Endothelial cell of umbilical vein (primary cell): Measurements from ENCODE around the gene C4orf51.

Experiments used
- POLR2A ChIP-seq: IDR thresholded peaks from 2 replicates; pipeline ENCODE4 v1.6.1; 2012; ENCODE audit warnings: low read depth, mild to moderate bottlenecking, control low read depth, low read length
- TF ChIP-seq, protein P1 (sequence below), 2 donors: IDR thresholded peaks; 1 replicate in 1 of 2; 2 replicates in 1 of 2; pipeline ENCODE4 v1.5.1; 2011; ENCODE audit warnings: low read length in 2 of 2, mild to moderate bottlenecking in 2 of 2, moderate library complexity in 2 of 2, control low read depth in 1 of 2, inconsistent platforms in 1 of 2, low read depth in 1 of 2; ENCODE audit not compliant: insufficient read depth in 1 of 2; ENCODE audit errors: extremely low read depth in 1 of 2

DNA sequence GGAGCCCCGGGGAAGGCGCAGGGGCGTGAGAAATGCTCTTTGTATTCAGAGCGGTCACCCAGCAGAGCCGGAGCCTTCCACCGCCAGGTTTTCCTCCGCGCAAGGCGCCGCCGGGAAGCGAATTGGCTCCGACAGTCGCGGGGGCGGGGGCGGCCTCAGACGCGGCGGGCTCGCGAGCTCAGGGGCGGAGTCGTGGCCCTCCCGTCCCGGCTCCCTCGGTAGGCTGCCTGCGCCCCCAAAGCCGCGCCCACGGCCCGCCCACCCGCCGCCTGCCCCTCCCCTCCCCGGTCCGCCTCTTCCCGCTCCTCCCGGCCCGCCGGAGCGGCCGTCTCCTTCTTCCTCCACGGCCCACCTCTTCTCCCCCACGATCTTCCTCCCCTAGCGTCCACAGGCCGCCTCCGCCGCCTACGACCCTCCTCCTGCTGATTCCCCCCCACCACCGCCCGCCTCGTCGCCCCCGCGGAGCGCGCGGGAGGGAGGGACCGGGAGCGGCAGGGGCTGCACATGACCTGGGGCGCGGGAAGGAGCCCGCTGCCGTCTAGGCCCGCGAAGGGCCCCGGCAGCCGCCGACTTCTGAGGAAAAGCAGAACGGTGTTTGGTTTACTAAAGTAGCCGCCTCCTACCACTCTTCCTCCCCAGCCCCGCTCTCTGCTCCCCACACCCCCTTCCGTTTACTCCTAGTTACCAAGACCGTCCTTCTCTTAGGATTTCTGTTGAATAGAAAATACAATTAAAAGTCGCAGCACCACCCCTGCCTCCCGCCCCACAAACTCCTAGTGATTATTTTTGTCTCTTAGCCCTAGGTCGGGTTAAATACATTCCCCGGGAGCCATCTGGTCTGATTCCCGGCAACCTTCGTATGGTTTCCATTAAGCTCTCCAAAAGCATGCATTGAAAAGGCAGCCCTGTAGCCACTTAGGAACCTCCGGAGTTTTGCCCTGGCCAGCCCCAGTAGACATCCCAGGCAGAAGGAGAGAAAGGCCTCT lies 53.2 kb downstream of the C4orf51 start:
- peak; percentile 73 for TF ChIP-seq POLR2A
- TF ChIP-seq, protein P1, sequence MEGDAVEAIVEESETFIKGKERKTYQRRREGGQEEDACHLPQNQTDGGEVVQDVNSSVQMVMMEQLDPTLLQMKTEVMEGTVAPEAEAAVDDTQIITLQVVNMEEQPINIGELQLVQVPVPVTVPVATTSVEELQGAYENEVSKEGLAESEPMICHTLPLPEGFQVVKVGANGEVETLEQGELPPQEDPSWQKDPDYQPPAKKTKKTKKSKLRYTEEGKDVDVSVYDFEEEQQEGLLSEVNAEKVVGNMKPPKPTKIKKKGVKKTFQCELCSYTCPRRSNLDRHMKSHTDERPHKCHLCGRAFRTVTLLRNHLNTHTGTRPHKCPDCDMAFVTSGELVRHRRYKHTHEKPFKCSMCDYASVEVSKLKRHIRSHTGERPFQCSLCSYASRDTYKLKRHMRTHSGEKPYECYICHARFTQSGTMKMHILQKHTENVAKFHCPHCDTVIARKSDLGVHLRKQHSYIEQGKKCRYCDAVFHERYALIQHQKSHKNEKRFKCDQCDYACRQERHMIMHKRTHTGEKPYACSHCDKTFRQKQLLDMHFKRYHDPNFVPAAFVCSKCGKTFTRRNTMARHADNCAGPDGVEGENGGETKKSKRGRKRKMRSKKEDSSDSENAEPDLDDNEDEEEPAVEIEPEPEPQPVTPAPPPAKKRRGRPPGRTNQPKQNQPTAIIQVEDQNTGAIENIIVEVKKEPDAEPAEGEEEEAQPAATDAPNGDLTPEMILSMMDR (IDR thresholded peaks at IDR 0.05; ENCODE audit: extremely low read depth in 1 of 2, insufficient read depth in 1 of 2, low read depth in 1 of 2, low read length in 2 of 2) = no peak
